Gastroesophageal sphincter (tissue), 3 donors: Measurements from ENCODE around the gene A3GALT2.

Experiments used
- CTCF ChIP-seq, 4 experiments: fragments of 200-600 bp in 2 of 4; fragments of 450-650 bp in 2 of 4; sonication (generic) in 1 of 4; IDR thresholded peaks; one replicate each; pipeline ENCODE4 v1.5.1; 2017 to 2019; ENCODE audit warnings: antibody characterized with exemption in 4 of 4, mild to moderate bottlenecking in 2 of 4, moderate library complexity in 2 of 4
- EP300 ChIP-seq: sonication (generic); formaldehyde crosslinking; IDR thresholded peaks from one replicate; pipeline ENCODE4 v1.6.1; 2017; ENCODE audit warnings: antibody characterized with exemption, mild to moderate bottlenecking

- TF ChIP-seq CTCF (IDR thresholded peaks at IDR 0.05): no peak
- TF ChIP-seq EP300: no peak
These were observed 280 bp upstream of the A3GALT2 start for GRCh38 chr1:33321178-33321577.
